Fibroblast of villous mesenchyme (primary cell): ENCODE data around the gene APCDD1L. TPM values are rescaled to one million over a fixed set of nuclear protein-coding genes. Genes with fewer than 3 reads are reported as not detected.

Source experiments
- DNase-seq: peaks from one replicate; pipeline ENCODE4 v3.0.0-alpha.2; 2010; ENCODE audit warnings: low read depth
- H3K4me3 ChIP-seq: 2 replicates; pipeline ENCODE4 v1.5.1; 2011; ENCODE audit warnings: low read depth, mild to moderate bottlenecking, low read length
- CTCF ChIP-seq: IDR thresholded peaks from 2 replicates; pipeline ENCODE4 v1.5.1; 2012; ENCODE audit warnings: low read depth, mild to moderate bottlenecking, low read length; ENCODE audit not compliant: insufficient read depth
- total RNA-seq: library from RNA; depleted of rRNA; stranded (reverse); fragments of >200 nt; gene quantifications from 2 replicates; pipeline ENCODE4 v1.2.3, GENCODE V29; 2012

Gene APCDD1L
- total RNA-seq, 1 donor = 0.86 TPM

- no peak overlapping the region for H3K4me3 ChIP-seq
- no peak for TF ChIP-seq CTCF
- DNase-seq = no peak
Observed at GRCh38 chr20:58486207-58486606, 29.0 kb downstream of the APCDD1L start.

GRCh38 chr20:58485393-58485792 is 29.8 kb downstream of the APCDD1L start:
- H3K4me3 ChIP-seq = no peak overlapping the region
- no peak for DNase-seq
- no peak for TF ChIP-seq CTCF

- TF ChIP-seq CTCF = no peak
- no peak for DNase-seq
- H3K4me3 ChIP-seq = no peak overlapping the region
Observed at GRCh38 chr20:58483470-58483869, 31.7 kb downstream of the APCDD1L start.

GRCh38 chr20:58483051-58483450 is 32.1 kb downstream of the APCDD1L start:
- TF ChIP-seq CTCF = no peak
- H3K4me3 ChIP-seq = no peak overlapping the region
- no peak for DNase-seq

- no peak for DNase-seq
- H3K4me3 ChIP-seq = no peak overlapping the region
- TF ChIP-seq CTCF = no peak
Observed at GRCh38 chr20:58482416-58482815, 32.8 kb downstream of the APCDD1L start.

GRCh38 chr20:58481481-58482021 is 33.6 kb downstream of the APCDD1L start:
- DNase-seq = peak; percentile 60
- peak; percentile 91 for TF ChIP-seq CTCF

More at GRCh38 chr20:58481481-58482021, 33.6 kb downstream of the APCDD1L start:
- no peak overlapping the region for H3K4me3 ChIP-seq
